ENCODE measurements around the gene HCAR2.
"Not testable (repeated sequence)": the region's sequence is repeated elsewhere in the genome, so short reads cannot be mapped to it uniquely, and the experiment has no call there.

HCAR2 gene

DNA sequence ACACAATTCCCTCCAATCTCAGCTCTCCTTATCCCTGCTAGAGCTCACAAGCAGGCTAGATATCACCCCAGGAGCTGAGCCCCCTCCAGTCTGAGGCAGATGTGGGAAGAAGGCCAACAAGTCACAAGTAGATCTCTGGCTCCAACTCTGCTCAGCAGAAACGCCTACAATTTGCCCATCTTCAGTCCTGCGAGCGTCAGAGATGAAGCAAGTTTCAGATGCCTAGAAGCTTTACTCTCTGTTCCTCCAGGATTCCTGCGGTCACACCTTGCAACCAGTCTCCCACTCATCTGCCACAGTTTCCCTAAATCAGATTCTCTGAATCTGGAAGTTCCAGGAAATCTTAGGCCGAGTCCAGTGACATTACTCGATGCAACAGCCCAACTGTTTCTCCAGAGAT lies 12.1 kb upstream of the HCAR2 start:
- DNase-seq, result not testable (repeated sequence)

DNA sequence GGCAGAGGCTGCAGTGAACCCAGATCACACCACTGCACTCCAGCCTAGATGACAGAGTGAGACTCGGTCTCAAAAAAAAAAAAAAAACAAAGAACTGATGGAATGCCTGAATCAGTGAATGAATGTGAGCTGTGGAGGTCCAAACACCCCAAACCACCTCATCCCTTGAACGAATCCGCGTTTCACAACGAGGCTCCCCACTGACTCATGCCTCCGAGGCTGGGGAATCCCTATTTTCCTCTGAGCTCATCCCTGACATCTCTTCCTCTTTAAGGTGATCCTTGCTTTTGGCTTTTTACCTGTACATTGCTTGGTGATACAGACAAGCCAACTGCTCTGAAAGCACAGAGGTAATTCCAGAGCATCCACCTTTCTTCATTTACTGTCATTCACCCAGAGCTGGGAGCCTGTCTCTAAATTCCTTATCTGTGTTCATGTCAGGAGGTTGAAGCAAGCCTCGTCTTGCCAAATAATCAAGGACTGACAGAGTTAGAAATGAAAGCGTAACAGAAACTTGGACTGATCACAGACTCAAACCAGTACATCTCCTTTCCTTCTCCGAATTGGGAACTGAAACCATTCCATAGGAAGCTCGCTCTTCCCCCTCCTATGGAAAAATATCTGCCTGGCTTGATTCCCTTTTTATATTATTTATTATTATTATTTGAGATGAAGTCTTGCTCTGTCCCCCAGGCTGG lies 10.5 kb upstream of the HCAR2 start:
- DNase-seq, result not testable (repeated sequence)

DNA sequence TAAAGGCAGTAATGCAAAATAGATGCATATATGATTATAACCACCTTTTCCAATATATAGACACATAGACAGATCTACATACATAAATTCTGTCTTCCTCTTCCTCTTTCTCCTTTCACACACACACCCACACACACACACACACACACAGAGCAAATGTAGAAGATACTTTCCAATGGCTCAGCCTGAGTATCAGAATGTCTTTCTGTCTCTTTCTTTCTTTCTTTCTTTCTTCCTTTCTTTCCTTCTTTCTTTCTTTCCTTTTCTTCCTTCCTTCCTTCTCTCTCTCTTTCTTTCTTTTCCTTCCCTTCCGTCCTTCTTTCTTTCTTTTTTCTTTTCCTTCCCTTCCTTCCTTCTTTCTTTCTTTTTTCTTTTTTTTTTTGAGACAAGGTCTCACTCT lies 8.1 kb upstream of the HCAR2 start:
- DNase-seq, result not testable (repeated sequence)

DNA sequence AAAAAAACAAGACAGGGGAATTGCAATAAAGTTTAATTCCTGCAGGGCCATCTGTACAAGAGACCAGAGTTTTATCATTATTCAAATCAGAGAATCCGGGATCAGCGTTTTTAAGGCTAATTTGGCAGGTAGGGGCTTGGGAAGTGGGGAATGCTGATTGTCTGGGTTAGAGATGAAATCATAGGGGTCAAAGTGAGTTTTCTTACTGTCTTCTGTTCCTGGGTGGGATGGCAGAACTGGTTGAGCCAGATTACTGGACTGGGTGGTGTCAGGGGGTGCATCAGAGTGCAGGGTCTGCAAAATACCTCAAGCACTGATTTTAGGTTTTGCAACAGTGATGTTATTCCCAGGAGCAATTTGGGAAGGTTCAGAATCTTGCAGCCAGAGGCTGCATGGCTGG lies 7.2 kb upstream of the HCAR2 start:
- DNase-seq, result not testable (repeated sequence)

DNA sequence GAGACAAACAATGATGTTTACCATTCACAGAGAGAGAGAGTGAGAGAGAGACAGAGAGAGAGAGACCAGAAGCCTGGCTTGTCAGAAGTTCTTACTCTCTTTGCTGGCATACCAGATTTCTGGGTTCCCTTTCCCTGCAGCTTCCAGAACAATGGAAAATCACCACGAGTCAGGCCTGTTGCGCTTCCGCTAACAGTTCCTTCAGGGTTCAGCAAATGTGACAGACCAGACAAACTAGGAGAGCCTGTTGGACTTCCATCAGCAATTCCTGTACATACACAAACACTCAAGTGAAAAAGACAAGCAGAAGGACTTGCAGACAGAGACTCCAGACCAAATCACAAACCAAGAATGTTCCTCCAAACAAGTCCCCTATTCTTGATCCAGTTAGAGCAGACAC lies 6.1 kb upstream of the HCAR2 start:
- not testable (repeated sequence) for DNase-seq

DNA sequence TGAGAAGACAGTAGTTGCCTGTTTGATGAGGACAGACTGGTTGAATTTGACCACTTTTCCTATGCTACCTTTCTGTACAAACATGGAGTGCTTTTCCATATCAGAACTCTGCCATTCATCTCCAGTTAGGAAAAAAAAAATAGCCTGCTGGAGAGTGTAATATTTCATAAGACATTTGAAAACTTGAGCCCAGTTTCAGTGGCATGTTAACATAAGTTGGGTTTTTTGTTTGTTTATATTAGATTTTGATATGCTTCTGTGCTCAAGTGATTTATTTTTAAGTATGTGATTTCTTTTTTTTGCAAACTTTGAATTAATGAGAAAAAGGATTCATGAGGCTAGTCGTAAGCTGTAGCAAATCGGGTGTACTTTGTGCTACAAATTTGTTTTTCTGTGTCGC lies 684 bp upstream of the HCAR2 start:
- DNase-seq, result not testable (repeated sequence)

DNA sequence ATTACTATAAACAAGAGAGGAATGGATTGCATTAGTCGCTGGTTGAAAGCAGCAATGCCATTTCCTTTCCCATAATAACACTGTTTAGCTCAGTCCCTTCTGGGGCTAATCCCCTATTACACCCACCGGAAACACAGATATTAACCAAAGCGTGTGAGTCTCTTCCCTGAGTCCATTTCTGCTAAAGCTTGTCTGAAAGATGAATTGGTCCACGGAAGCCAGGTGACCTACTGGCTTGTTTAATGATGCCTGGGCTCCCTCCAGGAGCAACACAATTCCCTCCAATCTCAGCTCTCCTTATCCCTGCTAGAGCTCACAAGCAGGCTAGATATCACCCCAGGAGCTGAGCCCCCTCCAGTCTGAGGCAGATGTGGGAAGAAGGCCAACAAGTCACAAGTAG lies 1.7 kb downstream of the HCAR2 start:
- not testable (repeated sequence) for DNase-seq

DNA sequence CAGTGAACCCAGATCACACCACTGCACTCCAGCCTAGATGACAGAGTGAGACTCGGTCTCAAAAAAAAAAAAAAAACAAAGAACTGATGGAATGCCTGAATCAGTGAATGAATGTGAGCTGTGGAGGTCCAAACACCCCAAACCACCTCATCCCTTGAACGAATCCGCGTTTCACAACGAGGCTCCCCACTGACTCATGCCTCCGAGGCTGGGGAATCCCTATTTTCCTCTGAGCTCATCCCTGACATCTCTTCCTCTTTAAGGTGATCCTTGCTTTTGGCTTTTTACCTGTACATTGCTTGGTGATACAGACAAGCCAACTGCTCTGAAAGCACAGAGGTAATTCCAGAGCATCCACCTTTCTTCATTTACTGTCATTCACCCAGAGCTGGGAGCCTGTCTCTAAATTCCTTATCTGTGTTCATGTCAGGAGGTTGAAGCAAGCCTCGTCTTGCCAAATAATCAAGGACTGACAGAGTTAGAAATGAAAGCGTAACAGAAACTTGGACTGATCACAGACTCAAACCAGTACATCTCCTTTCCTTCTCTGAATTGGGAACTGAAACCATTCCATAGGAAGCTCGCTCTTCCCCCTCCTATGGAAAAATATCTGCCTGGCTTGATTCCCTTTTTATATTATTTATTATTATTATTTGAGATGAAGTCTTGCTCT lies 3.0 kb downstream of the HCAR2 start:
- DNase-seq, result not testable (repeated sequence)

DNA sequence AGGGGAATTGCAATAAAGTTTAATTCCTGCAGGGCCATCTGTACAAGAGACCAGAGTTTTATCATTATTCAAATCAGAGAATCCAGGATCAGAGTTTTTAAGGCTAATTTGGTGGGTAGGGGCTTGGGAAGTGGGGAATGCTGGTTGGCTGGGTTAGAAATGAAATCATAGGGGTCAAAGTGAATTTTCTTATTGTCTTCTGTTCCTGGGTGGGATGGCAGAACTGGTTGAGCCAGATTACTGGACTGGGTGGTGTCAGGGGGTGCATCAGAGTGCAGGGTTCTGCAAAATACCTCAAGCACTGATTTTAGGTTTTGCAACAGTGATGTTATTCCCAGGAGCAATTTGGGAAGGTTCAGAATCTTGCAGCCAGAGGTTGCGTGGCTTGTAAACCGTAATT lies 6.2 kb downstream of the HCAR2 start:
- not testable (repeated sequence) for DNase-seq

DNA sequence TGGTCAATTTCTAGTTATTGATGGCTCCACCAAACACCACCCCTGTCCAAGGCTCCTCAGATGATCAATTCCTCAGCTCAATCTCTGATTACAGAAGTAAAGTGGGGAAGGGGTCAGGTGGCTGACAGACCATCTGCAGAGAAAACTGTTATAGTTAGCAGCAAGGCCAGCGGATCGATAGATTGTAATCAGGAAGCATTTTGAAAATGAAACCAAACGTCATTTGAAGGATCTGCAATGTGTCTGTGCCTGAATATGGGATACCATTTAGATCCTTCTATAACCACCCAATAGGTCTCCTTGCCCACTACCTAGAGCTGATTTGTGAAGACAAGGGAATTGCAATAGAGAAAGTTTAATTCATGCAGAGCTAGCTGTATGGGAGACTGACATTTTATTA lies 11.6 kb downstream of the HCAR2 start:
- DNase-seq, result no peak

DNA sequence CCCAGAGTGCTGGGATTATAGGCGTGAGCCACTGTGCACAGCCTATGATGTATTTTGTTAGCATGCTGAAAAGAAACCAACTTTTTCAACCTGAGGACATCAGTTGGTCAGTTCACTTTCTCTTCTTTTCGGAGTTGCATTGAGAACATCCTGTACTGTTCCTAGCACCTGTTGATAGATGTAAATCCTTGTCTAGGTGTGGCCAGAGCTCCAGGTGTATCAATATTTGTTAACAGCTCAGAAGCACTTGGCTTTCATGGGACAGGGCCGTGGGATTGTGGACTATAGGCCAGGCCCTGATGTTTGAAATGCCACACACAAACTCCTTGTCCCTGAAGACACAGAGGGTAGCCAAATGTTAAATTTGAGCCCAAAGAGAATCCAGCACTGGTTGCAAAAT lies 14.9 kb downstream of the HCAR2 start:
- no peak for DNase-seq

DNA sequence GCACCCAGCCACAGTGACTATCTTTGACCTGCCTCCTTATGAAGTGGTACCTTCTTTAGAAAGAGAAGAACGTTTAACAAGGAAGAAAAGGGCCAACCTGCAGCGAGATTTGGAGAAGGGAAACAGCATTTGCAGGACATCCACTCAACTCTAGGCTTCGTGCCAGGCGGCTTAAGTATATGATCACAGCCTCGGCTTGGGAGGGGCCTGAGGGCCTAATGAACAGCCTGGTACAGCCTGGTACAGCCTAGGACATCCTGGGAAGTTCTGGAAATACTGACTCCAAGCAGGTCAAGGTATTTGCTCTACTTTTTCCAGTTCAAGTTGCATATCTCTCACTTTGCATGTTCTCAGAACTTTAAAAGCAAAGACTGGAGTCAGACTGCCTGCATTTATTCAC lies 16.1 kb downstream of the HCAR2 start:
- DNase-seq, result peak; percentile 14

DNA sequence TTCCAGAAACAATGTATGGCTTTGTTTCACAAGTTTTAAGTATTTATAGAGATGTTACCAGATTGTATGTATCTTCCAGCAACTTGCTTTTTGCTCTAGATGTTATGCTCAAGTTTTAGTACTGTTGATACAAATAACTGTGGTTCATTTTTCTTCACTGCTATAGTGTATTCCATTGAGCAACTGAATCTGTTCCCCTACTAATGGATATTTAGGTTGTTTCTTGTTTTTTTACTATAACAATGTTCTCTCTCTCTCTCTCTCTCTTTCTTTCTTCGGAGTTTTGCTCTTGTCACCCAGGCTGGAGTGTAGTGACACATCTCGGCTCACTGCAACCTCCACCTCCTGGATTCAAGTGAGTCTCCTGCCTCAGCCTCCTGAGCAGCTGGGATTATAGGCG lies 16.6 kb downstream of the HCAR2 start:
- no peak for DNase-seq

DNA sequence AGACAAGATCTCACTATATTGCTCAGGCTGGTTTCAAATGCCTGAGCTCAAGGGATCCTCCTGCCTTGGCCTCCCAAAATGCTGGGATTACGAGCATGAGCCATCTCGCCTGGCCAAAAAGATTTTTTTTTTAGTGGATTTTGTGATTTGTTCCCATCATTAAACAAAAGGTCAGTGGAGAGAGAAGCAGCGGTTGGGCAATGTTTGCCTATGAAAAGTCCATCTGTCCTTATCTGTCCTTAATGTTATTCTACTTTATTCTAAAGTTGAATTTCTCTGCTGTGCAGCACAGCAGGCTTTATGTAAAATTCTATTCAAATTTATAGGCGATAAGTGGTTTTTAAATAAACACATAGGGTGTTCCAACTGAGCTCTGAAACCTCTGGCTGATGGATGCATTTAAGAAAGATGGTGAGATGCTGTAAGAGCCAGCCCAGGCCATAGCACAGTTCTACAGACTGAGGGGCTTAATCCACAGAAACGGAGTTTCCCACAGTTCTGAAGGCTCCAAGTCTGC lies 18.8 kb downstream of the HCAR2 start:
- no peak for DNase-seq

DNA sequence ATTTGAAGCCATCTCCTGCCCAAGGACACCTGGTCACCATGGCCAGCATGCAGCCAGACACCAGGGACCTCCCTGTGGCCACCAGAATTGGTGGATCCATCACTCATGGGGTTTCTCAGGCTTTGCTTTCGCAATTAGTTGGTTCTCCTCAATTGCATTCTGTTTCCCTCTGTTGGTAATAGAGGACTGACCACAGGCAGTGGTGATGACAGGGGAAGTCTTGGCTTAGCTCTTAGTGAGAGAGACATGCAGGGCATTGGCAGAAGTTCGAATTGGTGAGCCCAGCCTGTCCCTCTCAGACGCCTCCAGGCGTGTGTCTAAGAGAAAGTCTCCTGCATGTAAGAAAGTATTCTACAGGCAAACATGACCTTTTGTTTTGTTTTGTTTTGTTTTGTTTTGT lies 21.3 kb downstream of the HCAR2 start:
- no peak for DNase-seq

DNA sequence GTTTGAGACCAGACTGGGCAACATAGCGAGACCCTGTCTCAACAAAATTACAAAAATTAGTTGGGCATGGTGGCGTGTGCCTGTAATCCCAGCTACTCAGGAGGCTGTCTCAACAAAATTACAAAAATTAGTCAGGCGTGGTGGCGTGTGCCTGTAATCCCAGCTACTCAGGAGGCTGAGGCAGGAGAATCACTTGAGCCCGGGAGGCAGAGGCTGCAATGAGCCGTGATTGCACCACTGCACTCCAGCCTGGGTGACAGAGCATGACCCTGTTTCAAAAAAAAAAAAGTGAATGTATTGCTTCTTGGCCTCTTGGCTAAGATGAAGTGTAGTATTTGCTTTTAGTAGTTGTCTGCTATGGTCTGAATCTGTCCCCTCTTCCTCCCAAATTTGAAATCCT lies 22.2 kb downstream of the HCAR2 start:
- not testable (repeated sequence) for DNase-seq

DNA sequence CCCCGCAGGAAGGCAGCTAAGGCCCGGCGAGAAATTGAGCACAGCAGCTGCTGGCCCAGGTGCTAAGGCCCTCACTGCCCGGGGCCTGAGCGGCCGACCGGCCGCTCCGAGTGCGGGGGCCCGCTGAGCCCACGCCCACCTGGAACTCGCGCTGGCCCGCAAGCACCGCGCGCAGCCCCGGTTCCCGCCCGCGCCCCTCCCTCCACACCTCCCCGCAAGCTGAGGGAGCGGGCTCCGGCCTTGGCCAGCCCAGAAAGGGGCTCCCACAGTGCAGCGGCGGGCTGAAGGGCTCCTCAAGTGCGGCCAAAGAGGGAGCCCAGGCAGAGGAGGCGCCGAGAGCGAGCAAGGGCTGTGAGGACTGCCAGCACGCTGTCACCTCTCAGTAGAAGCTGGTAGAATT lies 26.4 kb downstream of the HCAR2 start:
- not testable (repeated sequence) for DNase-seq

DNA sequence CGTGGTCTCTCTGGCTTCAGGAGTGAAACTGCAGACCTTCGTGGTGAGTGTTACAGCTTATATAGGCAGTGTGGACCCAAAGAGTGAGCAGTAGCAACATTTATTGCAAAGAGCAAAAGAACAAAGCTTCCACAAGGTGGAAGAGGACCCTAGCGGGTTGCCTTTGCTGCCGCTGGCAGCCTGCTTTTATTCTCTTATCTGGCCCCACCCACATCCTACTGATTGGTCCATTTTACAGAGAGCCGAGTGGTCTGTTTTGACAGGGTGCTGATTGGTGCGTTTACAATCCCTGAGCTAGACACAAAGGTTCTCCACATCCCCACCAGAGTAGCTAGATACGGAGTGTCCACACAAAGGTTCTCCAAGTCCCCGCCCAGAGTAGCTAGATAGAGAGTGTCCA lies 27.1 kb downstream of the HCAR2 start:
- not testable (repeated sequence) for DNase-seq

DNA sequence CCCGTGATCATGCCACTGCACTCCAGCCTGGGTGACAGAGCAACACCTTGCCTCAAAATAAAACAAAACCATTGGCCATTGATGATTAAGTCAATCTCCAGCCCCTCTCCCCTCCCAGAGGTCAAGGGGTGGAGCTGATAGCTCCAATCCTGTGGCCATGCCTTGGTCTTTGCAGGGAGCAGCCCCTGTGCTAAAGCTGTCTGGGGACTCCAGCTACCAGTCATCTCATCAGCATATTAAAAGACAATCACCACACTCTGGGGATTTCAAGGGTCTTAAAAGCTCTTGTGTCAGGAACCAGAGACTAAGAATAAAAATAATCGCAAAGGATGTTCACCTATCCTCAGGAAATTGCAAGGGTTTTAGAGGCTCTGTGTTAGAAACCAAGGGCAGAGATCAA lies 30.6 kb downstream of the HCAR2 start:
- DNase-seq, result no peak

DNA sequence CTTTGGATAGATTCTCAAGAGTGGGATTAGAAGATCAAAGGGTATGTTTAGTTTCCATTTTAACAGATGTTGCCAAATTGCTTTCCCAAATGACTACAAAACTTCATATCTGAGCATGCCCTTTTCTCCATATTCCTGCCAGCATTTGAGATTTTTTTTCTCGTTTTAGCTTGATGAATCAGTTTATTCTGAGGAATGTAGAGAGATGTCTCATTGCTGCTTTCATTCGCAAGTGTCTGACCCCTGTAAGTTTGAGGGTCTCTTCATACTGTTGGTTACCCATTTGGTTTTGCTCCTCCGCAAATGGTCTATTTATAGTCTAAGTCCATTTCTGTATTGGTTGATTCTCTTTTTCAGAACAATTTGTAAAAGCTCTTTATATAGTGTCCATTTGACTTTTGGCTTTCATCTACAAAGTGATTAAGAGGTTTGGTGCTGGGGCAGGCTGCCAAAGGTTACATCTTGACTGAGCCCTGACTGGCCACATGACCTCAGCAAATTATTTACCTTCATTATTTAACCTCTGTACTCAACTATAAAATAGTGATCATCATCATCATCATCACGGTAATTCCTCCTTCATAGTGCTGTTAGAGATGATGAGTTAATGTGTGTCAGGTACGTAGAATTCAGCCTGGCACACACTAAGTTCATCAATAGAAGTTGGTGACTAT lies 33.6 kb downstream of the HCAR2 start:
- DNase-seq, result no peak

DNA sequence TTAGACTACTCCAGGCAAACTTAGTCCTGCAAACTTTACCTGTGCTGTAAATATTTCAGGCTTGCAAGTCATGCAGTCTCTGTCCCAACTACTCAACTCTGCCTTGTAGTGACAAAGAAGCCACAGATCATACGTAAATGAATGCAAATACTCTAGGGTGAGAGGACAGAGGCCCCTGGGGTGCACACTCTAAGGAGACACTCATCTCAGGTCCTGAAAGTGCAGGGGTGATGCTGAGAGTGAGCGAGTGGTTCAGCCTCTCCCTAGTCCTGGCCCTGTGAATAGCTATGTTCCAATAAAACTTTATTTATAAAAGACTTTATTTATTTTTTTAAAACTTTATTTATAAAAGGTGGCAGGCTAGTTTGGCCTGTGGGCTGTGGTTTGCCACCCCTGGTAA lies 34.9 kb downstream of the HCAR2 start:
- DNase-seq, result no peak

DNA sequence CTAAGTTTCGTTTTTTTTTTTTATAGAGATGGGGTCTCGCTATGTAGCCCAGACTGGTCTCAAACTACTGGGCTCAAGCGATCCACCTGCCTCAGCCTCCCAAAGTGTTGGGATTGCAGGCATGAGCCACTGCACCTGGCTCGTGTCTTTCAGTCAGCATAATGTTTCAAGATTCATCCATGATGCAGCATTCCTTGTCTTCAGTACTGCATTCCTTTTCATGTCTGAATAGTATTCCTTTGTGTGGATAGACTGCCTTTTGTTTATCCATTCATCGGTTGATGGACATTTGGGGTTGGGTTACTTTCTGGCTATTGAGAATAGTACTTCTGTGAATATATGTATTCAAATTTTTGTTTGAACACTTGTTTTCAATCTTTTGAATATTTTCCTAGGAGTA lies 37.4 kb downstream of the HCAR2 start:
- DNase-seq, result no peak

DNA sequence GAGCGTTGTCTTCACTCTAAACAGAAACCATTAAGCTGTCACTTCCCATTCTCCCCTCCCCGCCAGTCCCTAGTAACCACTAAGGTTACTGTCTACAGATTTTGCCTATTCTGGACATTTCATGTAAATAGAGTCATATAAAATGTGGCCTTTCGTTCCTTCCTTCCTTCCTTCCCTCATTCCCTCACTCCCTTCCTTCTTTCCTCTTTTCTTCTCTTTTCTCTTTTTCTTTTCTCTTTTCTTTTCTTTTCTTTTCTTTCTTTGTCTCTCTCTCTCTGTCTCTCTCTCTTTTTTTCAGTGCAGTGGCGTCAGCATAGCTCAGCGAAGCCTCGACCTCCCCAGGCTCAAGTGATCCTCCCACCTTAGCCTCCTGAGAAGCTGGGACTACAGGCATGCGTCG lies 37.8 kb downstream of the HCAR2 start:
- DNase-seq, result no peak

DNA sequence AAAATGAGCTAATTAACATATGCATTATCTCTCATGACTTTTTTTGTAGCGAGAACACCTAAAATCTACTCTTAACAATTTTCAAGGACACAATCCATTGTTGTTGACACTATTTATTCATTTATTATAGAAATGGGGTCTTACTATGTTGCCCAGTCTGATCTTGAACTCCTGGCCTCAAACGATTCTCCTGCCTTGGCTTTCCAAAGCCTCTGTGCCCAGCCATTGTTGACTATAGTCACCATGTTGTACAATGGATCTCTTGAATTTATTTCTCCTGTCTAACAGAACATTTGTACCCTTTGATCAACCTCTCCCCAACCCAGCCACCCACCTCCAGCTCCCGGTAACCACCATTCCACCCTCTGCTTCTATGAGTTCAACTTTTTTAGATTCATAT lies 41.2 kb downstream of the HCAR2 start:
- DNase-seq, result no peak
